ENCODE data around the gene MISP.

DNA sequence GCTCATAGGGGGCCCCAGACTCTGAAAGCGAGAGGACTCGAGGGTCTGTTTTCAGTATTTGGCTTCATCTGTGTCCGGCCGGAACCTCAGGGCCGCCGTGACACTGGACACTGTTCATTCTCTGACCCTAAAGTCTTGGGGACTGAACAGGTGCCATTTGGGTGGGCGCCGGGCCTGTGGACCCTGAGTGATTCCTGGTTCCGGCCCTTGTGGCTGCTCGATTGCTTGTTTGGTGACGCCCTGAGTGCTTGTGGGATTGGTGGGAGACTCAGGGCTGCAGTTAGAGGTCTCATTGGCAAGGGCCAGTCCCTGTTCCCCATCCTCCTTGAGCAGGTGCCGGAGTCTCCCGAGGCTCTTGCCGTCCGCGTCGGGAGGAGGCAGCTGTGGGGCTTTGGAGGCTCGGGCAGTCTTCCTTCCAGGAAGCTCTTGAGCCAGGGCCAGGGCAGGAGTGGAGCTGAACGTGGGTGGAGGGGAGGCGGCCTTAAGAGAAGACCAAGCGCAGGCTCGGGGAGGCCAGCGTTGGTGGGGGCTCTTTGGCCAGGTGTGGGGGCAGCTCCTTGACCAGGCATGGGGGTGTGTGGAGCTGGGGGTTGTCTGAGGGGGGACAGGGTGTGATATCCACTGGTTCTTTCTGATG is 51.1 kb downstream of the MISP start:
- TF ChIP-seq EP300 (IDR thresholded peaks at IDR 0.05; ENCODE audit: low read length) (no peak), KLF10 (CRISPR knock-in tag; IDR thresholded peaks at IDR 0.05) (no peak), CTCF (IDR thresholded peaks at IDR 0.05 in 2 of 3, conservative IDR thresholded peaks at IDR 0.05 in 1 of 3; ENCODE audit: insufficient read depth in 2 of 3, low read depth in 1 of 3, low read length in 3 of 3) (no peak)
